ENCODE measurements around the gene FOXN1. TPM values are rescaled to one million over a fixed set of nuclear protein-coding genes. Genes with fewer than 3 reads are reported as not detected.
"Not testable (repeated sequence)": the region's sequence is repeated elsewhere in the genome, so short reads cannot be mapped to it uniquely, and the experiment has no call there.

The FOXN1 gene
- polyA plus RNA-seq (ENCODE audit: insufficient read length in 4 of 4): under 1 TPM; 0.16 to 0.85 (median 0.58) TPM

GRCh38 chr17:28505986-28506665 is at the start of gene FOXN1:
TSS of gene FOXN1 (plus strand) at chr17:28506348. CDS start at chr17:28523970, 17,622 bp downstream.
- DNase-seq (ENCODE audit: low read depth in 4 of 4, low spot score in 3 of 4): no peak

GRCh38 chr17:28457890-28458289 is 48.3 kb upstream of the FOXN1 start:
- no peak for DNase-seq (ENCODE audit: low read depth in 4 of 4, low spot score in 3 of 4)

- not testable (repeated sequence) for DNase-seq (ENCODE audit: low read depth in 4 of 4, low spot score in 3 of 4)
These were observed 47.3 kb upstream of the FOXN1 start for GRCh38 chr17:28458881-28459280.

DNA sequence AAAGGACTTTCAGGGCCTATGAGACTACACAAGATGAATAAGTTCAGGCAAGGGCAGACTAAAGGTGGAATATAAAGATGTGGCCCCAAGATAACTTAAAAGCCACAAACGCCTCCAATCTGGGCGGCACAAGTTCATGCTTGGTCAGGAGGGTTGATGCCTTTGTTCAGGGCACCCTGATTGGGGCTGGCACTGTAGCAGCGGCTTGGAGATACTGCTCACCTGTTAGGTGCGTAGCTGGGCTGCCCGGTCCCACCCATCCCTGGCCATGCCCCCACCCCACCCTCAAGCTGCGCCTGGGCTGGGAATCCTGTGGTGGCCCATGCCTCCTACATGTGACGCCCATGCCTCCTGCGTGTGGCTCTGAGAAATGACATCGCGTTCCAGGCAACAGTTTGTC is 45.2 kb upstream of the FOXN1 start:
- DNase-seq (ENCODE audit: low read depth in 4 of 4, low spot score in 3 of 4): no peak

- no peak for DNase-seq (ENCODE audit: low read depth in 4 of 4, low spot score in 3 of 4)
These were observed 40.1 kb upstream of the FOXN1 start for GRCh38 chr17:28466001-28466400.

- no peak for DNase-seq (ENCODE audit: low read depth in 4 of 4, low spot score in 3 of 4)
These were observed 39.6 kb upstream of the FOXN1 start for GRCh38 chr17:28466521-28467048.

- no peak for DNase-seq (ENCODE audit: low read depth in 4 of 4, low spot score in 3 of 4)
These were observed 38.6 kb upstream of the FOXN1 start for GRCh38 chr17:28467456-28468025.

GRCh38 chr17:28468033-28468735 is 38.0 kb upstream of the FOXN1 start:
- DNase-seq (ENCODE audit: low read depth in 4 of 4, low spot score in 3 of 4): not testable (repeated sequence)

GRCh38 chr17:28468781-28469180 is 37.4 kb upstream of the FOXN1 start:
- DNase-seq (ENCODE audit: low read depth in 4 of 4, low spot score in 3 of 4): no peak

- no peak for DNase-seq (ENCODE audit: low read depth in 4 of 4, low spot score in 3 of 4)
These were observed 36.8 kb upstream of the FOXN1 start for GRCh38 chr17:28469376-28469775.

GRCh38 chr17:28470266-28470913 is 35.8 kb upstream of the FOXN1 start:
- no peak for DNase-seq (ENCODE audit: low read depth in 4 of 4, low spot score in 3 of 4)

DNA sequence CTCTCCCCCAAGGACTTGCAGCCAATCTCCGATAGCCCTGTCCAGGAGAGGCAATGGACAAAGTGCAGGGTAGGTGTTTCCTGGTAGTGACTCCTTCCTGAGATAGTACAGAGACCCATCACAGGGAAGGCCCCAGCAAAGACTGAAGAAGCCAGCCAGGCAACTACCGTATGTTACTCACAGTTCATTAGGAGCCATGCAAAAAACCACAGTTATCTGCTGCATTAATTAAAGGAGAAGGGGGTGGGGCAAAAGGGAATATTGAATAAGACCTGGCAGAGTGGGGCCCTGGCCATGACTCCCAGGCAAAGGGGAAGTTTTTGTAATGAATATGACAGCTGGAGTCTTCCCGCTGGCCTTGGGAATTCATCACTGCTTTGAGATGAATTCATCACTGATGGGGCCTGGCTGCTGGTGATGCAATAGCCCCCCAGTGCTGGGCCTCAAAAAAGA is 35.2 kb upstream of the FOXN1 start:
- no peak for DNase-seq (ENCODE audit: low read depth in 4 of 4, low spot score in 3 of 4)

GRCh38 chr17:28471531-28472342 is 34.4 kb upstream of the FOXN1 start:
- DNase-seq (ENCODE audit: low read depth in 4 of 4, low spot score in 3 of 4): no peak

- no peak for DNase-seq (ENCODE audit: low read depth in 4 of 4, low spot score in 3 of 4)
These were observed 33.2 kb upstream of the FOXN1 start for GRCh38 chr17:28472871-28473497.

GRCh38 chr17:28473542-28473941 is 32.6 kb upstream of the FOXN1 start, which contains the start of gene SLC13A2:
TSS of gene SLC13A2 (plus strand) at chr17:28473644. CDS start at chr17:28473713, 69 bp downstream.
- no peak for DNase-seq (ENCODE audit: low read depth in 4 of 4, low spot score in 3 of 4)

GRCh38 chr17:28474111-28474531 is 32.0 kb upstream of the FOXN1 start:
- no peak for DNase-seq (ENCODE audit: low read depth in 4 of 4, low spot score in 3 of 4)

DNA sequence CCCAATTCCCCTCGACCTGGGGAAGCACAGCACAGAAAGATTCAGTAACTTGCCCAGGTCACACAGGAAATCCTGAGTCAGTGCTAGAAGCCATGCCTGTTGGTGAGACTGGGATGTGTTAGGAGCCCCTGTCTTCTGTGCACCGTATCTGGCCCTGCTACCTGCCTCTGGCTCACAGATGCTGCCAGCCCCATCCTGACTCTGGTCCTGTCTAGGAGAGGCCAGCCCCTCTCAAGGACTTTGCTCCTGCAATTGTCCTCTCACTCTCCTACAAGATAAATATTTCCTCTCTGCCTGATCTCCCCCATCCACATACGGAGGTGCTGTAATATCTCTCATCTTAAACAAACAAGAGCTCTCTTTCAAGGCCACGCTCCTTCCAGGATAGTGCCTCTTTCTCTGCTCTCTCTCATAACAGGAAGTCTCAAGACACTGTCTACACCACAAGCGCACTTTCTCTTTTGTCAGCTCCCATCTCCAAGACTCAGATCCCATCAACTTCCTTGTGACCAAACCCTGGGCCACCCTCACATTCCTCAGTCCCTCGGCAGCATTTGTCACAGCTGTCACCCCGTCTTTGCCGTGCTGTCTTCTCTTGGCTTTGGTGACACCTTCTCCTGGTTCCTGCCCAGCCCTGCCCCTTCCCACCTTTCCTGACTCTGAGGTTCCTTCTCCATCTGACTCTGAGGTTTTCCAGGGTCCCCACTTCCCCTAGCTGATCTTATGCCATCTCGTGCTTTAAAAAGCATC is 30.8 kb upstream of the FOXN1 start:
- DNase-seq (ENCODE audit: low read depth in 4 of 4, low spot score in 3 of 4): no peak

- DNase-seq (ENCODE audit: low read depth in 4 of 4, low spot score in 3 of 4): no peak
These were observed 29.9 kb upstream of the FOXN1 start for GRCh38 chr17:28476076-28476865.
